ENCODE data around the gene NPAS3.

DNA sequence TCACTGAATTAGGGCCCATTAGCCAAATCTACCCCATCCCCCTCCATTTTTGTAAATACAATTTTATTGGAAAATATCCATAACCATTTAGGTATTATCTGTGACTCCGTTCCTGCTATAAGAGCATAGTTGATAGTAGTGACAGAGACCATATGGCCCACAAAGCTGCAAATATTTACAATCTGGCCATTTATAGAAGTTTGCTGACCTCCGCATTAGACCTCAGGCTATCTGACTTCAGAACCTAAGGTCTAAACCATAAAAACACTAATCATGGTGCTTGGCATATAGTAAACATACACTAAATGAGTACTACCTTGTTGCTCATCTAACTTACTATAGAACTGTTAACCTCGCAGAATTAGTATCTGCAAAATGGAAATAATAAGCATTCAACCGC lies 124.8 kb downstream of the NPAS3 start:
- TF ChIP-seq CTCF (conservative IDR thresholded peaks at IDR 0.05) (no peak), EZH2 (IDR thresholded peaks at IDR 0.05; ENCODE audit: low read depth) (no peak)
